GM10248 (cell line): ENCODE data around the gene E2F8.

ENCODE experiments used
- CTCF ChIA-PET: fragments of 300-600 bp; sonication (Branson Sonifier 250); formaldehyde crosslinking; extraction: SDS; loops from one replicate; lab custom pipeline; 2021; ENCODE audit warnings: antibody characterized with exemption; lab: Yijun Ruan, JAX
- POLR2A ChIA-PET: fragments of 350-650 bp; sonication (Branson Sonifier 250); formaldehyde crosslinking; extraction: SDS; loops from one replicate; lab custom pipeline; 2020; ENCODE audit warnings: antibody characterized with exemption; lab: Yijun Ruan, JAX
- DNase-seq: peaks from one replicate; pipeline ENCODE4 v3.0.0; 2012; ENCODE audit errors: extremely low spot score
- TF ChIP-seq, protein P1 (sequence below): IDR thresholded peaks from 2 replicates; pipeline ENCODE4 v1.5.1; 2012; ENCODE audit warnings: mild to moderate bottlenecking, low read depth; ENCODE audit errors: extremely low read depth, missing control alignments, control extremely low read depth

E2F8 gene

GRCh38 chr11:19204836-19205235 is 35.9 kb downstream of the E2F8 start:
- ChIA-PET POLR2A (no interaction called here), CTCF (interaction anchor here (1.0 to 1.1 kb wide), 2 partner anchors 9 to 26 kb away, joined by 3 read pairs; no protein-coding TSS in a partner anchor)
- TF ChIP-seq, protein P1, sequence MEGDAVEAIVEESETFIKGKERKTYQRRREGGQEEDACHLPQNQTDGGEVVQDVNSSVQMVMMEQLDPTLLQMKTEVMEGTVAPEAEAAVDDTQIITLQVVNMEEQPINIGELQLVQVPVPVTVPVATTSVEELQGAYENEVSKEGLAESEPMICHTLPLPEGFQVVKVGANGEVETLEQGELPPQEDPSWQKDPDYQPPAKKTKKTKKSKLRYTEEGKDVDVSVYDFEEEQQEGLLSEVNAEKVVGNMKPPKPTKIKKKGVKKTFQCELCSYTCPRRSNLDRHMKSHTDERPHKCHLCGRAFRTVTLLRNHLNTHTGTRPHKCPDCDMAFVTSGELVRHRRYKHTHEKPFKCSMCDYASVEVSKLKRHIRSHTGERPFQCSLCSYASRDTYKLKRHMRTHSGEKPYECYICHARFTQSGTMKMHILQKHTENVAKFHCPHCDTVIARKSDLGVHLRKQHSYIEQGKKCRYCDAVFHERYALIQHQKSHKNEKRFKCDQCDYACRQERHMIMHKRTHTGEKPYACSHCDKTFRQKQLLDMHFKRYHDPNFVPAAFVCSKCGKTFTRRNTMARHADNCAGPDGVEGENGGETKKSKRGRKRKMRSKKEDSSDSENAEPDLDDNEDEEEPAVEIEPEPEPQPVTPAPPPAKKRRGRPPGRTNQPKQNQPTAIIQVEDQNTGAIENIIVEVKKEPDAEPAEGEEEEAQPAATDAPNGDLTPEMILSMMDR = no peak
- no peak for DNase-seq

GRCh38 chr11:19201737-19202605 is 38.8 kb downstream of the E2F8 start, which contains the start of gene CSRP3:
TSS of gene CSRP3 (minus strand) at chr11:19201983. CDS start at chr11:19192448, 9,535 bp downstream.
- no peak for DNase-seq
- ChIA-PET CTCF (interaction anchor here (1.1 to 1.2 kb wide), 2 partner anchors 15 to 32 kb away, joined by 3 read pairs; no protein-coding TSS in a partner anchor), POLR2A (no interaction called here)
- TF ChIP-seq, protein P1 = no peak

DNA sequence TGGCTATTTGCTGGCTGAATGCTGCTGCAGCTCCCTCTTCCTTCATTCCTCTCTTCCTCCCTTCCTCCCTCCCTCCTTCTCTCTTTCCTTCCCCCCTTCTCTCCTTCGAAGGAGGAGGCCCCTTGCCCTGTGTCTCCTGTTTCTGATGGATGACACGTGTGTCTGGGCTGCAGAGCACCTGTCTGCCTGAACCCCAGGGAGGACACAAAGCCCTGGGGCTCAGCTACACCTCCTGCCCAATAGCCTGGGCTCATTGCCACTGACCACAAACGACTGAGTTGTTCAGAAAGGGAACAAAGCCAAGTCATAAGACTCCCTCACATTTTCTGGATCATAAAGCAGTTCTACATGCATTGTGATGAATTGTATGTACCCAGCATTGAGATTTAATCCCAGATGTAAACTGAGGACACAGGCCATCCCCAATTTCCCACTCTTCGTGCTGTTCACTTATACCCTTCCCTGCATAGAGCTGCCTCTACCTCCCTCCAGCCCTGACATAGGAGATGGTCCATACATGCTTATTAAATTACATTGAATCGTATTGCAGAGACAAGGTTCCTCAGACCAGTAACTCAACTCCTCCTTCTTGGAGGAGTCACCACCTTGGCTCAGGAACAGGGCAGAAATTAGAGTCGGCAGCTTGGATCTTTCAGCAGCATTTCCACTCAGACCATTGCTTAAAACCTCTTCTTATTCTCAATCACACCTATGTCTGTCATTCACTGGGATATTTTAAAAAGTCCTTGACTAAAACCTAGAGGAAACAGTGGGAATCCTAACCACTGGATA is 40.1 kb downstream of the E2F8 start:
- no peak for DNase-seq
- CTCF ChIA-PET = interaction anchor here (1.2 to 1.6 kb wide), 2 partner anchors 14 to 21 kb away, joined by 3 to 4 read pairs; no protein-coding TSS in a partner anchor
- TF ChIP-seq, protein P1 = no peak
- POLR2A ChIA-PET = no interaction called here

GRCh38 chr11:19199771-19200170 is 41.0 kb downstream of the E2F8 start:
- ChIA-PET POLR2A (no interaction called here), CTCF (interaction anchor here (1.2 to 1.6 kb wide), 2 partner anchors 13 to 21 kb away, joined by 3 to 4 read pairs; no protein-coding TSS in a partner anchor)
- TF ChIP-seq, protein P1 = no peak
- DNase-seq = no peak

DNA sequence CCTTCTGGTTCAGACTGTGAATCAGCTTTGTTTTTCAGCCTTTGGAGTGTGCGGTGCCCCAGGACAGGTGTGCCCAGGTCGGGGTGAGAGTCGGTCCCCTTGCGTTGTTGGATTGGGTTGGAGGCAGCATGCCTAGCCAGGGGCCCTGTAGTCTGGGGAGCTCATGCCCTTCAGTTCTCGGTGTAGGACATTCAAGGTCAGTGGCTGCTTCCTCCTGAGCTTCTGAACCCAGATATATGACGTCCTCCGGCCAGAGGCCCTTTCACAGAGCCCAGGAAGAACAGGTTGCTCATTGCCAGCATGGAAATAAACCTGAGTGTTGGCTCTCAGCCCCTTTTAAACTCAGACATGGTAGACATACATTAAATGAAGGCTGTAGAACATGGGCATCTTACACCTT is 41.7 kb downstream of the E2F8 start:
- no peak for DNase-seq
- CTCF ChIA-PET = interaction anchor here (0.7 to 1.3 kb wide), 3 partner anchors 14 to 122 kb away, joined by 3 read pairs; no protein-coding TSS in a partner anchor
- POLR2A ChIA-PET = no interaction called here
- TF ChIP-seq, protein P1 = no peak

GRCh38 chr11:19196432-19196831 is 44.3 kb downstream of the E2F8 start:
- CTCF ChIA-PET = no interaction called here
- TF ChIP-seq, protein P1 = no peak
- DNase-seq = no peak
- POLR2A ChIA-PET = no interaction called here
